MCF 10A (cell line): Measurements from ENCODE around the gene NNT. TPM values are rescaled to one million over a fixed set of nuclear protein-coding genes. Genes with fewer than 3 reads are reported as not detected.
"Not testable (repeated sequence)": the region's sequence is repeated elsewhere in the genome, so short reads cannot be mapped to it uniquely, and the experiment has no call there.

Experiments used
- BruUV-seq: library from RNA; stranded (reverse); fragments of 400-500 nt; replicated peaks from 2 replicates; lab custom pipeline; 2021; lab: Mats Ljungman, UMichigan
- CTCF ChIA-PET: fragments of 300-600 bp; sonication (Branson Sonifier 250); formaldehyde crosslinking; extraction: SDS; loops from one replicate; lab custom pipeline; 2021; ENCODE audit warnings: antibody characterized with exemption, inconsistent platforms; lab: Yijun Ruan, JAX
- POLR2A ChIA-PET: fragments of 300-600, 350-650 bp; sonication (Branson Sonifier 250); formaldehyde crosslinking; extraction: SDS; loops from one replicate; lab custom pipeline; 2020; ENCODE audit warnings: antibody characterized with exemption, inconsistent platforms; lab: Yijun Ruan, JAX
- DNase-seq: peaks from one replicate; pipeline ENCODE4 v3.0.0-alpha.2; 2018; ENCODE audit not compliant: unreplicated experiment
- H3K27ac Mint-ChIP-seq: one replicate; pipeline ENCODE4 v1.8.0; 2022; ENCODE audit warnings: mild to moderate bottlenecking, low read depth, mixed read lengths; ENCODE audit not compliant: unreplicated experiment
- H3K27me3 Mint-ChIP-seq: one replicate; pipeline ENCODE4 v1.8.0; 2022; ENCODE audit warnings: mixed read lengths; ENCODE audit not compliant: insufficient read depth, unreplicated experiment
- H3K36me3 Mint-ChIP-seq: one replicate; pipeline ENCODE4 v1.8.0; 2022; ENCODE audit warnings: mild to moderate bottlenecking, moderate library complexity, mixed read lengths; ENCODE audit not compliant: insufficient read depth, unreplicated experiment
- H3K4me1 Mint-ChIP-seq: one replicate; pipeline ENCODE4 v1.8.0; 2022; ENCODE audit warnings: mixed read lengths; ENCODE audit not compliant: insufficient read depth, unreplicated experiment
- H3K4me3 Mint-ChIP-seq: one replicate; pipeline ENCODE4 v1.8.0; 2022; ENCODE audit warnings: mild to moderate bottlenecking, moderate library complexity, mixed read lengths; ENCODE audit not compliant: unreplicated experiment
- H3K9me3 Mint-ChIP-seq: one replicate; pipeline ENCODE4 v1.8.0; 2022; ENCODE audit warnings: mixed read lengths; ENCODE audit not compliant: unreplicated experiment
- intact Hi-C: fragments of 100-400 bp; cut with micrococcal nuclease; formaldehyde crosslinking; loops from 2 replicates; pipeline ENCODE4 v1.14.1; 2022
- total RNA-seq: library from RNA; stranded (reverse); gene quantifications from 2 replicates; pipeline ENCODE4 v1.2.3, GENCODE V29; 2022
- TF ChIP-seq, protein P1 (sequence below): fragments of 200-600 bp; IDR thresholded peaks from one replicate; pipeline ENCODE4 v1.8.0; 2022; ENCODE audit warnings: antibody characterized with exemption, mild to moderate bottlenecking; ENCODE audit not compliant: unreplicated experiment

NNT gene
- total RNA-seq, 1 experiment from 2014 or later, result 52.3 TPM

DNA sequence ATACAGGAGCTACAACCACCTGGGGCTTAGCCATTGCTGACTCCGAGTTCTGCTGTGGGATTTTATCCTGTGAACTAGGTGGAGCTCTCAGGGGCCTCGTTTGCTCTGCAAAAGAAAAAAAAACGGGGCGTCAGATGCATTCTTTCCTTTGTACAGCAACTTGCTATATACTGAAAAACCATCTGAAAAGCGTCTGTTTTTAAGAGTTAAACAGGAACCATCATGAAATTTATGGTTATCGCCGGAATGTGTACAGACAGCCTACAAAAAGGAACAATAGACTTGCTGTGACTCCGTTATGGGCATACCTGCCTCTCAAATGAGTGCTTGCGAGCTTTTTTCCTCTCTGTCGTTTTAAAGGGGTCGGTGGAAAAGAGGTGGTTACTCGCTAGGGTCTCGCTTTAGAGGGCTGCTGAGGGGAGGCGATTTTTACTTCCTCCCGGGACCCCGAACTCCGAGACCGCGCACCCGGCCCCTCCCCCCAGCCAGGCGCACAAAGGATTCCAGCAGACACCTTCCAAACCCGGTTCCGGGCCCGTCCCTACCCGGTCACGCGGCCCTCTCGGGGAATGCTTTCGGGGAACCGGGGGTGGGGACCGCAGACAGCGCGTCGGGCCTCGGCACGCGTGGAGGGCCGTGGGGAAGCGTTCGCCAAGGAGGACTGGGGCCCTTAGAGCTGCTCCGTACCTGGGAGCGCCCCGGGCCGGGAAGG is 46.9 kb upstream of the NNT start:
- H3K27me3 Mint-ChIP-seq, result no peaks in the 10 kb centered on the region
- intact Hi-C loops, result loop anchor here (1.0 to 2.0 kb wide), 3 partner anchors 41 to 155 kb away; partner anchors contain the start of genes C5orf34 and NNT
- POLR2A ChIA-PET, result interaction anchor here (0.6 to 4.8 kb wide), 18 partner anchors 13 to 1795 kb away, joined by 3 to 67 read pairs (median 4); partner anchors contain the start of genes C5orf34, NNT, TMEM267 and ZNF131

DNA sequence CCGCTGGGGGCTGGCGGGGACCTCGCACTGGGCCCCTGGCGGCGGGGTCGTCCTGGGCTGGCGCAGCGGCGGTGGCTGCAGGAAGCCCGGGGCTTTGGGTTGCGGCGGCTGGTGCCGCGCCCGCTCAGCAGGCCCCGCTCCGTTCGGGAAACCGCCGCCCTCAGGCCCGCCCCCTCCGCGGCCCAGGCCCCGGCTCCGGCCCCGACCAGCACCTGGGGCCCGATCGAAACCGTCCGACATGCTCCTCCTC is 46.4 kb upstream of the NNT start:
- intact Hi-C loops, result loop anchor here (1.0 to 2.0 kb wide), 3 partner anchors 41 to 156 kb away; partner anchors contain the start of genes C5orf34 and NNT
- CTCF ChIA-PET, result interaction anchor here (0.6 to 3.0 kb wide), 5 partner anchors 14 to 75 kb away, joined by 3 to 16 read pairs (median 3); partner anchors contain the start of gene NNT
- H3K27me3 Mint-ChIP-seq, DNase-seq, BruUV-seq, H3K4me3 Mint-ChIP-seq, H3K36me3 Mint-ChIP-seq, H3K4me1 Mint-ChIP-seq, H3K9me3 Mint-ChIP-seq: not testable (repeated sequence)
- peak overlapping the region; percentile 84 for H3K27ac Mint-ChIP-seq
- POLR2A ChIA-PET, result interaction anchor here (0.7 to 4.8 kb wide), 8 partner anchors 13 to 86 kb away, joined by 3 to 67 read pairs (median 8); partner anchors contain the start of genes C5orf34, NNT and TMEM267

More for the DNA sequence above, 46.9 kb upstream of the NNT start:
- Mint-ChIP-seq H3K4me3 (no peak overlapping the region), H3K9me3 (no peaks in the 10 kb centered on the region), H3K36me3 (peaks cover 5% of the 10 kb centered on the region), H3K4me1 (peaks cover 7% of the 10 kb centered on the region), H3K27ac (peak overlapping the region; percentile 84)
- DNase-seq, result peak; percentile 60
- BruUV-seq, result no TSS peak
- TF ChIP-seq, protein P1, sequence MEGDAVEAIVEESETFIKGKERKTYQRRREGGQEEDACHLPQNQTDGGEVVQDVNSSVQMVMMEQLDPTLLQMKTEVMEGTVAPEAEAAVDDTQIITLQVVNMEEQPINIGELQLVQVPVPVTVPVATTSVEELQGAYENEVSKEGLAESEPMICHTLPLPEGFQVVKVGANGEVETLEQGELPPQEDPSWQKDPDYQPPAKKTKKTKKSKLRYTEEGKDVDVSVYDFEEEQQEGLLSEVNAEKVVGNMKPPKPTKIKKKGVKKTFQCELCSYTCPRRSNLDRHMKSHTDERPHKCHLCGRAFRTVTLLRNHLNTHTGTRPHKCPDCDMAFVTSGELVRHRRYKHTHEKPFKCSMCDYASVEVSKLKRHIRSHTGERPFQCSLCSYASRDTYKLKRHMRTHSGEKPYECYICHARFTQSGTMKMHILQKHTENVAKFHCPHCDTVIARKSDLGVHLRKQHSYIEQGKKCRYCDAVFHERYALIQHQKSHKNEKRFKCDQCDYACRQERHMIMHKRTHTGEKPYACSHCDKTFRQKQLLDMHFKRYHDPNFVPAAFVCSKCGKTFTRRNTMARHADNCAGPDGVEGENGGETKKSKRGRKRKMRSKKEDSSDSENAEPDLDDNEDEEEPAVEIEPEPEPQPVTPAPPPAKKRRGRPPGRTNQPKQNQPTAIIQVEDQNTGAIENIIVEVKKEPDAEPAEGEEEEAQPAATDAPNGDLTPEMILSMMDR, result no peak
- CTCF ChIA-PET, result interaction anchor here (0.6 to 3.0 kb wide), 11 partner anchors 11 to 1152 kb away, joined by 3 to 16 read pairs (median 3); partner anchors contain the start of gene NNT

DNA sequence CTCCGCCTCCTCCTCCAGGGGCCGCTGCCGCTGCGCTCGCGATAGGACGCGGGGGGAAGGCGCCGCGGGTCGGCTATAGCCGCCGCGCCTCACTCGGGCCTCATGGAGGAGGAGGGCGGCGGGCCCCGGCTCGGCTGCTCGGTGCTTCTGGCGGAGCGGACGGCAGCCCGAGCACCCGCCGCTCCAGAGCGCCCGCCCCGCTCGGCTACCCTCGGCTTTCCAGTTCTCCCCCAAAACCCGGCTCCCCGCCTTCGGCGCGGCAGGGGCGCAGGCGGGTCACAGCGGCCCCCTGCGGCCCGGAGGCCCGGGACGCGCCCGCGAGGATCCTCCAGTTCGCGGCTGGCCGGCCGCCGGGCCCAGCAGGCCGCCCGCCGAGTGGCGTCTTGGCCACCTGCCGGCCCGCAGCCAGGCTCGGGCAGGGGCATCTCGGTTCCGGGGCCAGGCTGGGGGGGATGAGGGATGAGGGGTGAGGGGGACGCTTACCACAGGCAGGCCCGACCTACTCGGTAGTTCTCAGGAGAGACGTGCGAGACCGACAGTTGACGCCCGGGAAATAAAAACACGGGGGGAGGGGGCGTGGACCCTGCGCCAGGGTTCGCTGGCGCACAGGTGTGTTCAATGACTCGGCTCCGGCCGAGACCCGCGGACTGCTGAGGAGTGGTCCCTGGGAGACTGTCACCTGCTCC is 46.0 kb upstream of the NNT start, which contains the start of gene PAIP1:
Gene PAIP1 (minus strand): TSS at position 221 of the 686 bp plus-strand sequence. CDS start 231 bp downstream, outside the sequence.
- no TSS peak for BruUV-seq
- peak within 1 kb of the TSS; percentile 84 for H3K27ac Mint-ChIP-seq
- CTCF ChIA-PET, result interaction anchor here (1.0 to 3.0 kb wide), 3 partner anchors 14 to 73 kb away, joined by 3 to 16 read pairs (median 4); partner anchors contain the start of genes NNT and TMEM267
- TF ChIP-seq, protein P1, result peak; percentile 57
- no peaks in the 10 kb centered on the region for H3K36me3 Mint-ChIP-seq
- peak; percentile 87 for DNase-seq
- no peaks in the 10 kb centered on the region for H3K27me3 Mint-ChIP-seq
- no peaks in the 10 kb centered on the region for H3K9me3 Mint-ChIP-seq
- POLR2A ChIA-PET, result interaction anchor here (0.7 to 4.8 kb wide), 11 partner anchors 14 to 85 kb away, joined by 3 to 67 read pairs (median 7); partner anchors contain the start of genes C5orf34, NNT and TMEM267
- H3K4me1 Mint-ChIP-seq, result peaks cover 6% of the 10 kb centered on the region
- H3K4me3 Mint-ChIP-seq, result no peak within 1 kb of the TSS
- intact Hi-C loops, result loop anchor here (1.0 to 2.0 kb wide), 3 partner anchors 42 to 156 kb away; partner anchors contain the start of genes C5orf34 and NNT

DNA sequence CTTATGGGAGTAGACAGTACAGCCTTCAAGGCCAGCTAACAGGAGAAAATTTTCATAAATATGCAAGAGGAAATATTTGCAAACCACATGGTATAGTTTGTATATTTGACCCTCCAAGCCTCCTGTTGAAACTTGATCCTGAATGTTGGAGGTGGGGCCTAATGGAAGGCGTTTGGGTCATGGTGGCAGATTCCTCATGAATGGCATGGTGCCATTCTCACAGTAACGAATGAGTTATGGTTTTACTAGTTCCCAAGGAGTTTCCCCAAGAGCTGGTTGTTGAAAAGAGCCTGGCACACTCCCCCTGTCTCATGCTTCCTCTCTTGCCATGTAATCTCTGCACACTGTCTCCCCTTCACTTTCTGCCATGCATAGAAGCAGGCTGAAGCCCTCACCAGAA is 42.9 kb upstream of the NNT start:
- Mint-ChIP-seq H3K36me3 (no peaks in the 10 kb centered on the region), H3K27me3 (no peaks in the 10 kb centered on the region), H3K9me3 (no peaks in the 10 kb centered on the region), H3K4me1 (peaks cover 6% of the 10 kb centered on the region), H3K4me3 (no peak overlapping the region), H3K27ac (no peak overlapping the region)
- peak; percentile 50 for DNase-seq
- ChIA-PET POLR2A (no interaction called here), CTCF (interaction anchor here (0.6 to 1.0 kb wide), 3 partner anchors 43 to 77 kb away, joined by 3 to 5 read pairs (median 4); partner anchors contain the start of gene NNT)
- intact Hi-C loops, result no loop called here
- TF ChIP-seq, protein P1, result no peak
- BruUV-seq, result no TSS peak
